SK-N-MC (cell line): ENCODE results near the gene DHRS4L2.
"Not testable (repeated sequence)": the region's sequence is repeated elsewhere in the genome, so short reads cannot be mapped to it uniquely, and the experiment has no call there.

ENCODE experiments used
- DNase-seq: peaks from one replicate; pipeline ENCODE4 v3.0.0-alpha.2; 2011; ENCODE audit warnings: low read depth, low spot score
- H3K27ac ChIP-seq: fragments of 200-600 bp; sonication (generic); 2 replicates; pipeline ENCODE4 v1.5.1; 2016; ENCODE audit warnings: mixed run types
- H3K36me3 ChIP-seq: fragments of 200-600 bp; sonication (generic); 2 replicates; pipeline ENCODE4 v1.6.1; 2017; ENCODE audit warnings: antibody characterized with exemption, low read length, mixed read lengths; ENCODE audit not compliant: insufficient read depth
- H3K4me3 ChIP-seq: fragments of 200-600 bp; sonication (generic); 2 replicates; pipeline ENCODE4 v1.5.1; 2016
- H3K9ac ChIP-seq: fragments of 200-600 bp; sonication (generic); 2 replicates; pipeline ENCODE4 v1.8.0; 2017; ENCODE audit warnings: mixed run types, mixed read lengths; ENCODE audit not compliant: insufficient read length
- H3K9me3 ChIP-seq: fragments of 200-600 bp; sonication (generic); 2 replicates; pipeline ENCODE4 v1.6.1; 2017; ENCODE audit warnings: low read depth, mild to moderate bottlenecking, antibody characterized with exemption, low read length, moderate library complexity, mixed read lengths
- EZH2 ChIP-seq: fragments of 200-600 bp; sonication (generic); IDR thresholded peaks from one replicate; pipeline ENCODE4 v1.6.1; 2017; ENCODE audit warnings: antibody characterized with exemption
- FOXP2 ChIP-seq: optimal IDR thresholded peaks from 2 replicates; pipeline ENCODE3; 2011; ENCODE audit warnings: mild to moderate bottlenecking, moderate library complexity; ENCODE audit not compliant: insufficient read depth; ENCODE audit errors: extremely low read length, control extremely low read depth
- POLR2AphosphoS5 ChIP-seq: IDR thresholded peaks from 2 replicates; pipeline ENCODE4 v1.6.1; 2012; ENCODE audit warnings: mild to moderate bottlenecking, low read depth, low read length, borderline replicate concordance

DHRS4L2 gene

GRCh38 chr14:23969481-23970282 lies 19.0 kb upstream of the DHRS4L2 start:
- not testable (repeated sequence) for H3K9ac ChIP-seq, H3K9me3 ChIP-seq, DNase-seq, H3K4me3 ChIP-seq, H3K36me3 ChIP-seq, H3K27ac ChIP-seq
- TF ChIP-seq POLR2AphosphoS5, result peak; percentile 14; the same call in 1 of the 2 replicates

DNA sequence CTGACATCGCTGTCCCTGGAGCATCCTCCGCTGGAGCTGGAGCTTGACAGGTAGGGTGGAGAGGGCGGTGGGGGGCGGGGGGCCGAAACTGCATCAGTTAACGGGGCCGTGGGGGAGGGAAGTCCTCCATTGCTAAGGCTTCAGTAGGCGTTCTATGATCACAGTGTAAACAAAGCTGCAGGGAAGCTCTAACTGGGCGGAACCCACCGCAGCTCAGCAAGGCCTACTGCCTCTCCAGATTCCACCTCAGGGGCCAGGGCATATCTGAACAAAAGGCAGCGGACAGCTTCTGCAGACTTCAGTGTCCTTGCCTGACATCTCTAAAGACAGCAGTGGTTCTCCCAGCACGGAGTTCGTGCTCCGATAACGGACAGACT lies 18.5 kb upstream of the DHRS4L2 start:
- H3K4me3 ChIP-seq, result not testable (repeated sequence)

GRCh38 chr14:23973178-23973577 lies 15.6 kb upstream of the DHRS4L2 start:
- H3K36me3 ChIP-seq, DNase-seq, H3K9me3 ChIP-seq, H3K9ac ChIP-seq, H3K4me3 ChIP-seq, H3K27ac ChIP-seq: not testable (repeated sequence)

More for the DNA sequence above, 18.5 kb upstream of the DHRS4L2 start:
- H3K36me3 ChIP-seq, H3K9me3 ChIP-seq, H3K9ac ChIP-seq, H3K27ac ChIP-seq, DNase-seq: not testable (repeated sequence)

DNA sequence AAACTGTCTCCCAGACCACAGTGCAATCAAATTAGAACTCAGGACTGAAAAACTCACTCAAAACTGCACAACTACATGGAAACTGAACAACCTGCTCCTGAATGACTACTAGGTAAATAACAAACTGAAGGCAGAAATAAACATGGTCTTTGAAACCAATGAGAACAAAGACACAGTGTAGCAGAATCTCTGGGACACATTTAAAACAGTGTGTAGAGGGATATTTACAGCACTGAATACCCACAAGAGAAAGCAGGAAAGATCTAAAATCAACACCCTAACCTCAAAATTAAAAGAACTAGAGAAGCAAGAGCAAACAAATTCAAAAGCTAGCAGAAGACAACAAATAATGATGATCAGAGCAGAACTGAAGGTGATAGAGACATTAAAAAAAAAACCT lies 14.7 kb upstream of the DHRS4L2 start:
- not testable (repeated sequence) for H3K36me3 ChIP-seq, H3K27ac ChIP-seq, H3K9me3 ChIP-seq, H3K4me3 ChIP-seq, H3K9ac ChIP-seq, DNase-seq

- H3K27ac ChIP-seq, H3K9me3 ChIP-seq, DNase-seq, H3K36me3 ChIP-seq, H3K4me3 ChIP-seq, H3K9ac ChIP-seq: not testable (repeated sequence)
These were observed 11.5 kb upstream of the DHRS4L2 start for GRCh38 chr14:23977208-23977607.

DNA sequence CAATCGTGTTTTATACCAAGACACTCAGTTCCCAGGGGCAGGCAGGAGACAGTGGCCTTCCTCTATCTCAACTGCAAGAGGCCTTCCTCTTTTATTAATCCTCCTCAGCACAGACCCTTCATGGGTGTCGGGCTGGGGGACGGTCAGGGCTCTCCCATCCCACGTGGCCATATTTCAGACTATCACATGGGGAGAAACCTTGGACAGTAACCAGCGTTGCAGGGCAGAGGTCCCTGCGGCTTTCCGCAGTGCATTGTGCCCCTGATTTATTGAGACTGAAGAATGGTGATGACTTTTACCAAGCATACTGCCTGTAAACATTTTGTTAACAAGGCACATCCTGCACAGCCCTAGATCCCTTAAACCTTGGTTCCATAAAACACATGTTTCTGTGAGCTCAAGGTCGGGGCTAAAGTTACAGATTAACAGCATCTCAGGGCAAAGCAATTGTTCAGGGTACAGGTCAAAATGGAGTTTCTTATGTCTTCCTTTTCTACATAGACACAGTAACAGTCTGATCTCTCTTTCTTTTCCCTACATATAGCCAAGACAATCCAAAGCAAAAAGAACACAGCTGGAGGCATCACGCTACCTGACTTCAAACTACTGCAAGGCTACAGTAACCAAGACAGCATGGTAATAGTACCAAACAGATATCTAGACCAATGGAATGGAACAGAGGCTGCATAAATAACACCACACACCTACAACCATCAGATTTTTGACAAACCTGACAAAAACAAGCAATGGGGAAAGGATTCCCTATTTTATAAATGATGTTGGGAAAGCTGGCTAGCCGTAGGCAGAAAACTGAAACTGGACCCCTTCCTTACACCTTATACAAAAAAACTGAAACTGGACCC lies 6.5 kb upstream of the DHRS4L2 start:
- H3K36me3 ChIP-seq, DNase-seq, H3K9ac ChIP-seq, H3K27ac ChIP-seq, H3K9me3 ChIP-seq, H3K4me3 ChIP-seq: not testable (repeated sequence)

DNA sequence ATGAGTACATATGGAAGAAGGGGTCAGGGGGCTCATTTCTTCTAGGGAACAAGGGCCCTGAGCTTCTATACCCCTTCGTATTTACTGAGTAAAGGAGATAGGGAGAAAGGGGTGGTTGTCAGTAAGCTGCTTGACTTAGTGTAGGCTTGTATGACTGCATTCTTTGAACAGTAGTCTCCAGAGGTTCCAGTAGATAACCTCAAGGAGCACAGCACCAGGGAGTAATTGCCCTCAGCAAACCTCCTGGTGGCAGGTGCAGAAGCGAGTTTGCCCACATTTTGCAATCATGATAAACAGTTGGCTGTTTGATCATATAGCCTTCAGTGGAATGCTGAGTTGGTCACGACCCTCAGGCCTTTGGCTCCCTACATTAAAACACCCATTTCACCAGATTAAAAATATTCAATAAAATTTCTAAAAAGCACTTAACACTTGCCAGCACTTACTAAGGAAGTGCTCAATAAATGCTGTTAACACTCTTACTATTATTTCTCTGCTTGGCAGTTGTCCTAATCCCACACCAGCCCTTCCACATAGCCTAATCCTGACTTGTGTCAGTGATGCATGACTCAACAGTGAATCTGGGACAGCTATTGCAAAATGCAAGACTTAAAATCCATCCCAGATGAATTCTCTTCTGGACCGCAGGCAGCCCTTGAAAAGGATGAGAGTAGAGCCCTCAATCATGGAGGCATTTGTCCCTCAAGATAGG lies 3.7 kb upstream of the DHRS4L2 start:
- H3K36me3 ChIP-seq, result peaks cover 3% of the 10 kb centered on the region; the same call in 1 of the 2 replicates
- H3K9ac ChIP-seq, result no peak overlapping the region
- H3K27ac ChIP-seq, result no peak overlapping the region
- TF ChIP-seq POLR2AphosphoS5 (no peak), EZH2 (no peak), FOXP2 (no peak)
- no peak for DNase-seq
- no peaks in the 10 kb centered on the region for H3K9me3 ChIP-seq
- H3K4me3 ChIP-seq, result no peak overlapping the region

DNA sequence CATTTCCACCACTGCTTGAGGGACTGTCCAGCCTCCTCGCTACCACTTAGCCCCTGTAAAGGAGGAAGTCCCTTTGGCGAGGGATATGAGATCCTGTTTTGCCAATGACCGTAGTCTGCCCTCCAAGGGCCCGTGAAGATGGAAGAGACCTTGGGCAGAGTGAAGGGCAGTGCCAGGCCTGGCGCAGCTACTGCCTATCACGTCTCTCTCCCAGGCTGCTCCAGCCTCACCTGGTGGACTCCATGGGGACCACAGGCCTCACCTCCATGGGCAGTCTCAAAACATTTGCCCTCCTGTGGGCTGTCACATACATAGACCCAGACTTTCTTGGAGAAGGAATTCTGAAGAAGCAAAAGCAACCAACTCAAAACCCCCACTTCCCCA lies 514 bp upstream of the DHRS4L2 start:
- not testable (repeated sequence) for H3K36me3 ChIP-seq, H3K9me3 ChIP-seq, H3K27ac ChIP-seq, H3K9ac ChIP-seq, DNase-seq, H3K4me3 ChIP-seq

- H3K9me3 ChIP-seq, H3K4me3 ChIP-seq, DNase-seq, H3K9ac ChIP-seq, H3K36me3 ChIP-seq, H3K27ac ChIP-seq: not testable (repeated sequence)
These were observed 1.2 kb downstream of the DHRS4L2 start for GRCh38 chr14:23989734-23990445.

DNA sequence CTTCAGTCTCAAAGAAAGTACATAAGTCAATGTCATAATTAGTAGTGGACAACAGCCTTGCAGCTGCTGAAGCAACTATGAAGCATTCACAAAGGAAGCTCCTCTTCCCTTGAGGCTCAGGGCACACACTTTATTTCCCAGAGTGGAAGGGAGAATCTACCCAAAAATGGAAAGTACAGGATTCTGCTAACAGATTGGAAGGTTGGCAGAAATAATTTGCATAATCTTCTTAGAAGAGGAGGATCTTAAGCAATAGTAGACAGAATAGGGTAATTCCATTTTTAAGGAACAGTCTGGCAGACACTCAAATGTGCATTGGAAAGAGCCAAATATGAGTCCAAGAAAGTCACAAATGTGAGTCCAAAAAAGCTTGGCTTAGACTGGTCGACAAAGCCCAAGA lies 2.2 kb downstream of the DHRS4L2 start:
- H3K27ac ChIP-seq, H3K4me3 ChIP-seq, H3K9ac ChIP-seq, H3K9me3 ChIP-seq, DNase-seq, H3K36me3 ChIP-seq: not testable (repeated sequence)

DNA sequence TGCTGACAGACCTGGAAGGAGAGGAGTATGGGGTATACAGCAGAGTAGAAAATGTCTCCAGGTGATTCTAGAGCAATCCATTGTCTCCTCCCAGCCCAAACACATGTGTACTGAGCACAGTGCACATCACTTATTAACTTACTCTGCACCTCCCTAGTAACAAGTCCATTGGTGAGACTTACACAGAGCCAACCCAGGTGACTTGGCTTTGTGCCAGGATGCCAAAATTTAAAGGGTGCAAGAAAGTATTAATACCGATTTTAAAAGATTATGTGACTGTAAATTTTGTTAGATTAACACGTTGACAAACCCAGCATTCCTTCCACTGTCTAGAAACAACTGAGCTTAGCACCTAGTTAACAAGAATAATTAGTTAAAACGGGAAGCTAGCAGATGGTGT lies 4.3 kb downstream of the DHRS4L2 start:
- not testable (repeated sequence) for DNase-seq, H3K4me3 ChIP-seq, H3K36me3 ChIP-seq, H3K9me3 ChIP-seq, H3K27ac ChIP-seq, H3K9ac ChIP-seq

DNA sequence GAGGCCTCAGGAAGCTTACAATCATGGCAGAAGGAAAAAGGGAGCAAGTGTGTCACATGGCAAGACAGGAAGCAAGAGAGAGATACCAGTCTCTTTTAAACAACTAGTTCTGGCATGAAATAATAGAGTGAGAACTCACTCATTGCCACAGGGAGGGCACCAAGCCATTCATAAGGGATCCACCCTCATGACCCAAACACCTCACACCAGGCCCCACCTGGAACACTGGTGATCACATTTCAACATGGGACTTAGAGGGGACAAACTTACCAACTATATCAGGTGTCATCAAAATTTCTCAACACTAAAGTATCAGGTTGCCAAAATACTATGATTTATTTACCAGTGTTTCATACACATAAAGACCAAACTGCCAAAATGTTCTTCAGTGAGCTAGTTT lies 7.3 kb downstream of the DHRS4L2 start:
- not testable (repeated sequence) for H3K36me3 ChIP-seq, H3K4me3 ChIP-seq, DNase-seq, H3K9me3 ChIP-seq, H3K27ac ChIP-seq, H3K9ac ChIP-seq

DNA sequence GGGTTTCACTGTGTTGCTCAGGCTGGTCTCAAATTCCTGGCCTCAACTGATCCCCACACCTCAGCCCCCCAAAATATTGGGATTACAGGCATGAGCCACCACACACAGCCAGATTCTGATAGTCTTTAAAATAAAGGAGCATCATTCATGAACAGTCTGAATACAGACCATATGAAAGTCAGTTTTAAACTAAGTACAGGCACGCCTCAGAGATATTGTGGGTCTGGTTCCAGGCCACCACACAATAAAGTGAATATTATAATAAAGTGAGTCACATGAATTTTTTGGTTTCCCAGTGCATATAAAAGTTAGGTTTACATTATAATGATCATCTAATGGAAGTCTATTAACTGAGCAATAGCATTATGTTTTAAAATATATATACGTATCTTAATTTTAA lies 8.1 kb downstream of the DHRS4L2 start:
- H3K36me3 ChIP-seq, DNase-seq, H3K27ac ChIP-seq, H3K9me3 ChIP-seq, H3K4me3 ChIP-seq, H3K9ac ChIP-seq: not testable (repeated sequence)
